A549 (cell line): ENCODE results near the gene ACSS3.

Experiments
- CBX2 ChIP-seq: fragments of 200-600 bp; sonication (generic); IDR thresholded peaks from 2 replicates; pipeline ENCODE4 v1.6.1; 2016; ENCODE audit warnings: low read depth, mild to moderate bottlenecking, borderline replicate concordance
- CTCF ChIP-seq: fragments of >200 bp; sonication (Bioruptor Twin); formaldehyde crosslinking; IDR thresholded peaks from 3 replicates; pipeline ENCODE4 v1.5.1; 2016
- EHMT2 ChIP-seq: fragments of 200-600 bp; sonication (generic); IDR thresholded peaks from 2 replicates; pipeline ENCODE4 v1.6.1; 2016; ENCODE audit warnings: antibody characterized with exemption, low read depth, mild to moderate bottlenecking, moderate library complexity
- EP300 ChIP-seq, 2 experiments: fragments of >200 bp; sonication (Bioruptor Twin); formaldehyde crosslinking; IDR thresholded peaks; 2 replicates in 1 of 2; 3 replicates in 1 of 2; pipeline ENCODE4 v1.6.1; 2016 to 2017
- HOXB5 ChIP-seq: fragments of 250-450 bp; sonication (Bioruptor Pico); IDR thresholded peaks from 2 replicates; pipeline ENCODE4 v1.5.0; 2020; ENCODE audit warnings: mild to moderate bottlenecking, moderate library complexity
- MAZ ChIP-seq: fragments of 150-350 bp; IDR thresholded peaks from 2 replicates; pipeline ENCODE4 v1.6.1; 2014; ENCODE audit warnings: antibody characterized with exemption, low read depth, low read length, borderline replicate concordance
- MYC ChIP-seq: IDR thresholded peaks from 2 replicates; pipeline ENCODE4 v1.6.1; 2012; ENCODE audit warnings: mild to moderate bottlenecking, inconsistent platforms, low read length, improper control_type of control experiment, borderline replicate concordance
- POLR2A ChIP-seq: IDR thresholded peaks from 2 replicates; pipeline ENCODE4 v1.6.1; 2012; ENCODE audit warnings: mild to moderate bottlenecking, low read length

GRCh38 chr12:81245907-81246570 is 168.2 kb downstream of the ACSS3 start:
- no peak for TF ChIP-seq EP300 (IDR thresholded peaks at IDR 0.05)
- TF ChIP-seq MAZ = no peak
- no peak for TF ChIP-seq POLR2A
- no peak for TF ChIP-seq CTCF
- TF ChIP-seq HOXB5 (CRISPR knock-in tag) = no peak
- TF ChIP-seq MYC = no peak
- no peak for TF ChIP-seq EHMT2
- no peak for TF ChIP-seq CBX2
